Liver (tissue), 9 donors: ENCODE data around the gene KRTAP10-8. TPM values are rescaled to one million over a fixed set of nuclear protein-coding genes. Genes with fewer than 3 reads are reported as not detected.

Experiments
- DNase-seq: peaks from one replicate; pipeline ENCODE4 v3.0.0-alpha.2; 2017; ENCODE audit warnings: low spot score
- H3K27ac ChIP-seq, 2 donors: one replicate each; pipeline ENCODE4 v1.7.0; 2013; ENCODE audit warnings: inconsistent platforms in 2 of 2, low read length in 2 of 2, control low read depth in 1 of 2, low read depth in 1 of 2, mild to moderate bottlenecking in 1 of 2
- H3K27me3 ChIP-seq, 4 donors: one replicate each; pipeline versions ENCODE4 v1.6.1 to v1.7.0; 2013; ENCODE audit warnings: low read length in 3 of 4, inconsistent platforms in 1 of 4, mild to moderate bottlenecking in 1 of 4, moderate library complexity in 1 of 4; ENCODE audit not compliant: control insufficient read depth in 4 of 4, insufficient read depth in 4 of 4
- H3K36me3 ChIP-seq, 4 donors: one replicate each; pipeline versions ENCODE4 v1.6.1 to v1.7.0; 2013; ENCODE audit warnings: low read length in 3 of 4, mild to moderate bottlenecking in 3 of 4, low read depth in 1 of 4, moderate library complexity in 1 of 4; ENCODE audit not compliant: control insufficient read depth in 4 of 4, insufficient read depth in 3 of 4
- H3K4me1 ChIP-seq, 4 donors: one replicate each; pipeline versions ENCODE4 v1.6.1 to v1.7.0; 2013; ENCODE audit warnings: low read length in 3 of 4, mild to moderate bottlenecking in 3 of 4, moderate library complexity in 1 of 4; ENCODE audit not compliant: control insufficient read depth in 4 of 4, insufficient read depth in 4 of 4
- H3K4me3 ChIP-seq, 3 donors: one replicate each; pipeline versions ENCODE4 v1.6.1 to v1.7.0; 2013; ENCODE audit warnings: low read length in 3 of 3, control low read depth in 1 of 3, low read depth in 1 of 3, mild to moderate bottlenecking in 1 of 3
- H3K9ac ChIP-seq, 2 donors: one replicate each; pipeline ENCODE4 v1.7.0; 2013; ENCODE audit warnings: low read length in 2 of 2, mild to moderate bottlenecking in 2 of 2, moderate library complexity in 2 of 2, control low read depth in 1 of 2, low read depth in 1 of 2
- H3K9me3 ChIP-seq, 4 donors: one replicate each; pipeline versions ENCODE4 v1.6.1 to v1.7.0; 2013; ENCODE audit warnings: low read length in 3 of 4; ENCODE audit not compliant: control insufficient read depth in 4 of 4
- CTCF ChIP-seq: fragments of 150-350 bp; IDR thresholded peaks from 2 replicates; pipeline ENCODE4 v1.5.1; 2017; ENCODE audit warnings: improper control_type of control experiment, low read depth, low read length; ENCODE audit not compliant: missing input control
- EGR1 ChIP-seq, 2 donors: IDR thresholded peaks; 2 replicates each; pipeline ENCODE4 v1.6.1; 2016 to 2018; ENCODE audit warnings: antibody characterized with exemption in 2 of 2, low read depth in 2 of 2
- FOXA1 ChIP-seq: IDR thresholded peaks from 2 replicates; pipeline ENCODE4 v1.6.1; 2016; ENCODE audit warnings: antibody characterized with exemption
- FOXA2 ChIP-seq: IDR thresholded peaks from 2 replicates; pipeline ENCODE4 v1.6.1; 2016; ENCODE audit warnings: antibody characterized with exemption
- GABPA ChIP-seq, 2 donors: IDR thresholded peaks in 1 of 2; conservative IDR thresholded peaks in 1 of 2; 2 replicates each; pipeline ENCODE4 v1.6.1; 2016; ENCODE audit warnings: antibody characterized with exemption in 2 of 2, mild to moderate bottlenecking in 1 of 2, moderate library complexity in 1 of 2
- HNF4A ChIP-seq, 2 donors: conservative IDR thresholded peaks; 2 replicates each; pipeline ENCODE4 v1.6.1; 2016; ENCODE audit warnings: antibody characterized with exemption in 2 of 2, mild to moderate bottlenecking in 2 of 2
- HNF4G ChIP-seq: IDR thresholded peaks from 2 replicates; pipeline ENCODE4 v1.6.1; 2016; ENCODE audit warnings: antibody characterized with exemption
- MAX ChIP-seq: IDR thresholded peaks from 2 replicates; pipeline ENCODE4 v1.6.1; 2016; ENCODE audit warnings: antibody characterized with exemption
- RAD21 ChIP-seq, 2 donors: IDR thresholded peaks; 2 replicates each; pipeline ENCODE4 v1.6.1; 2016; ENCODE audit warnings: antibody characterized with exemption in 2 of 2, mild to moderate bottlenecking in 2 of 2
- REST ChIP-seq: IDR thresholded peaks from 2 replicates; pipeline ENCODE4 v1.6.1; 2016; ENCODE audit warnings: antibody characterized with exemption, mild to moderate bottlenecking
- SP1 ChIP-seq: IDR thresholded peaks from 2 replicates; pipeline ENCODE4 v1.6.1; 2018; ENCODE audit warnings: antibody characterized with exemption, mild to moderate bottlenecking
- YY1 ChIP-seq: IDR thresholded peaks from 2 replicates; pipeline ENCODE4 v1.6.1; 2016; ENCODE audit warnings: antibody characterized with exemption, mild to moderate bottlenecking
- ZBTB33 ChIP-seq: IDR thresholded peaks from 2 replicates; pipeline ENCODE4 v1.6.1; 2016; ENCODE audit warnings: antibody characterized with exemption
- WGBS: extraction: QIAGEN DNeasy Blood & Tissue Kit; methylation state at CpG from one replicate; pipeline ENCODE4 v1.1.7; 2013; 5-methylcytosine and 5-hydroxymethylcytosine counted together
- polyA plus RNA-seq, 2 donors: library from polyadenylated mRNA; stranded (reverse) in 1 of 2; unstranded in 1 of 2; fragments of 200-250 nt in 1 of 2; fragments of >200 nt in 1 of 2; fragmentation: Nextera tagmentation in 1 of 2; extraction: Ambion mirVana in 1 of 2; gene quantifications; one replicate each; pipeline versions ENCODE4 v1.2.1 to v1.2.3, GENCODE V29; 2013 to 2015
- total RNA-seq, 2 donors: library from RNA; depleted of rRNA; stranded (reverse); fragments of >200 nt; gene quantifications; one replicate each; pipeline ENCODE4 v1.2.3, GENCODE V29; 2014
- TF ChIP-seq, protein P1 (sequence below): IDR thresholded peaks from 2 replicates; pipeline ENCODE4 v1.6.1; 2016; ENCODE audit warnings: antibody characterized with exemption
- donor health status: healthy.
- donor health status: healthy.
- donor health status: healthy.
- donor health status: healthy.
- donor health status: healthy.

The KRTAP10-8 gene
- total and polyA plus RNA-seq, 4 donors = not detected

- 77% methylated on average over 12 of the region's 12 CpGs for WGBS
- no peak overlapping the region for H3K4me3 ChIP-seq
- no peak for TF ChIP-seq ZBTB33
- no peak for TF ChIP-seq FOXA2
- no peak overlapping the region for H3K27ac ChIP-seq
- no peak overlapping the region for H3K9ac ChIP-seq
- H3K9me3 ChIP-seq = peaks cover 0 to 8% (median 4%) of the 10 kb centered on the region in 4 donors
- H3K36me3 ChIP-seq = no peaks in the 10 kb centered on the region
- H3K4me1 ChIP-seq = no peaks in the 10 kb centered on the region
- H3K27me3 ChIP-seq = peaks cover 0 to 3% (median 0%) of the 10 kb centered on the region in 4 donors
- no peak for DNase-seq
Observed at GRCh38 chr21:44639331-44639655, 27.4 kb downstream of the KRTAP10-8 start.

GRCh38 chr21:44640761-44641160 is 28.9 kb downstream of the KRTAP10-8 start:
- Histone ChIP-seq H3K4me3 (no peak overlapping the region), H3K9me3 (peaks cover 0 to 11% (median 4%) of the 10 kb centered on the region in 4 donors), H3K4me1 (no peaks in the 10 kb centered on the region), H3K9ac (no peak overlapping the region), H3K27me3 (peaks cover 0 to 3% (median 0%) of the 10 kb centered on the region in 4 donors), H3K27ac (no peak overlapping the region), H3K36me3 (no peaks in the 10 kb centered on the region)
- TF ChIP-seq GABPA (IDR thresholded peaks at IDR 0.05 in 1 of 2, conservative IDR thresholded peaks at IDR 0.05 in 1 of 2) = no peak
- no peak for TF ChIP-seq HNF4G
- no peak for TF ChIP-seq EGR1 (IDR thresholded peaks at IDR 0.05; ENCODE audit: low read depth in 2 of 2)
- TF ChIP-seq, protein P1, sequence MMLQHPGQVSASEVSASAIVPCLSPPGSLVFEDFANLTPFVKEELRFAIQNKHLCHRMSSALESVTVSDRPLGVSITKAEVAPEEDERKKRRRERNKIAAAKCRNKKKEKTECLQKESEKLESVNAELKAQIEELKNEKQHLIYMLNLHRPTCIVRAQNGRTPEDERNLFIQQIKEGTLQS = no peak
- TF ChIP-seq ZBTB33 = no peak
- no peak for TF ChIP-seq RAD21 (IDR thresholded peaks at IDR 0.05)
- TF ChIP-seq HNF4A (conservative IDR thresholded peaks at IDR 0.05) = no peak
- no peak for TF ChIP-seq YY1
- no peak for TF ChIP-seq CTCF
- no peak for TF ChIP-seq REST
- TF ChIP-seq SP1 = no peak
- no peak for TF ChIP-seq MAX
- no peak for TF ChIP-seq FOXA2
- no peak for TF ChIP-seq FOXA1
- no peak for DNase-seq
- WGBS = 84% methylated on average over 5 of the region's 5 CpGs
